Measurements from ENCODE around the gene TMEM82. TPM values are rescaled to one million over a fixed set of nuclear protein-coding genes. Genes with fewer than 3 reads are reported as not detected.

The TMEM82 gene
- polyA plus RNA-seq, 1 donor from 2014 or later, result not detected

- Histone ChIP-seq H3F3A (ENCODE audit: insufficient read depth, low read length, poor library complexity, severe bottlenecking) (no peaks in the 10 kb centered on the region), H3K27me3 (ENCODE audit: insufficient read depth, low read depth, low read length) (peaks cover 3% of the 10 kb centered on the region), H3K36me3 (ENCODE audit: insufficient read depth, low read length) (no peaks in the 10 kb centered on the region), H2AFZ (ENCODE audit: low read depth, low read length) (no peak overlapping the region), H3K9ac (ENCODE audit: low read length) (no peak overlapping the region), H3K27ac (ENCODE audit: low read length) (no peak overlapping the region), H3K9me3 (ENCODE audit: low read length) (no peaks in the 10 kb centered on the region), H4K20me1 (ENCODE audit: insufficient read depth) (no peaks in the 10 kb centered on the region), H3K4me2 (ENCODE audit: low read length) (no peak overlapping the region), H3K79me2 (replicated peaks; ENCODE audit: insufficient read depth, low read length) (peaks cover 2% of the 10 kb centered on the region), H3K4me3 (ENCODE audit: low read length) (no peak overlapping the region), H3K9me2 (ENCODE audit: insufficient read depth, low read length) (no peaks in the 10 kb centered on the region)
- no peak for TF ChIP-seq MXI1 (conservative IDR thresholded peaks at IDR 0.05; ENCODE audit: poor library complexity, severe bottlenecking)
- TF ChIP-seq EZH2 (IDR thresholded peaks at IDR 0.05; ENCODE audit: borderline replicate concordance, insufficient read depth, low read length, poor library complexity, severe bottlenecking), result no peak
- no peak for TF ChIP-seq EP300 (conservative IDR thresholded peaks at IDR 0.05; ENCODE audit: poor library complexity, severe bottlenecking)
- TF ChIP-seq REST (IDR thresholded peaks at IDR 0.05; ENCODE audit: borderline replicate concordance), result no peak
- no peak for TF ChIP-seq SMC3 (conservative IDR thresholded peaks at IDR 0.05; ENCODE audit: poor library complexity)
- no peak for TF ChIP-seq TAF1 (IDR thresholded peaks at IDR 0.05; ENCODE audit: low read depth)
- TF ChIP-seq, protein P1, sequence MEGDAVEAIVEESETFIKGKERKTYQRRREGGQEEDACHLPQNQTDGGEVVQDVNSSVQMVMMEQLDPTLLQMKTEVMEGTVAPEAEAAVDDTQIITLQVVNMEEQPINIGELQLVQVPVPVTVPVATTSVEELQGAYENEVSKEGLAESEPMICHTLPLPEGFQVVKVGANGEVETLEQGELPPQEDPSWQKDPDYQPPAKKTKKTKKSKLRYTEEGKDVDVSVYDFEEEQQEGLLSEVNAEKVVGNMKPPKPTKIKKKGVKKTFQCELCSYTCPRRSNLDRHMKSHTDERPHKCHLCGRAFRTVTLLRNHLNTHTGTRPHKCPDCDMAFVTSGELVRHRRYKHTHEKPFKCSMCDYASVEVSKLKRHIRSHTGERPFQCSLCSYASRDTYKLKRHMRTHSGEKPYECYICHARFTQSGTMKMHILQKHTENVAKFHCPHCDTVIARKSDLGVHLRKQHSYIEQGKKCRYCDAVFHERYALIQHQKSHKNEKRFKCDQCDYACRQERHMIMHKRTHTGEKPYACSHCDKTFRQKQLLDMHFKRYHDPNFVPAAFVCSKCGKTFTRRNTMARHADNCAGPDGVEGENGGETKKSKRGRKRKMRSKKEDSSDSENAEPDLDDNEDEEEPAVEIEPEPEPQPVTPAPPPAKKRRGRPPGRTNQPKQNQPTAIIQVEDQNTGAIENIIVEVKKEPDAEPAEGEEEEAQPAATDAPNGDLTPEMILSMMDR (IDR thresholded peaks at IDR 0.05; ENCODE audit: poor library complexity, severe bottlenecking), result no peak
- no peak for TF ChIP-seq RAD21 (conservative IDR thresholded peaks at IDR 0.05)
- TF ChIP-seq POLR2AphosphoS5 (IDR thresholded peaks at IDR 0.05), result no peak
Observed at GRCh38 chr1:15764269-15764764, 22.0 kb downstream of the TMEM82 start.

DNA sequence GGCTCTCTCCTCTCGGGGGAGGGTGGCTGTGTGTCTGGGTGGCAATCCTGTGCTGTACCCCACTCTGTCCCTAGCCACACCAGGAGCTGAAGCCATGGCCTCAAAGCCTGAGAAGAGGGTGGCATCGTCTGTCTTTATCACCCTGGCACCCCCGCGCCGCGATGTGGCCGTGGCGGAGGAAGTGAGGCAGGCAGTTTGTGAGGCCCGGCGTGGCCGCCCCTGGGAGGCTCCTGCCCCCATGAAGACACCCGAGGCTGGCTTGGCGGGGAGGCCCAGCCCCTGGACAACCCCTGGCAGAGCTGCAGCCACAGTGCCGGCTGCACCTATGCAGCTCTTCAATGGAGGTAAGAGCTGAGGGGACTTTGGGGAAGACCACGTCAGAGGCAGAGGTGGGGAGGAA lies 22.6 kb downstream of the TMEM82 start:
- Histone ChIP-seq H3K79me2 (replicated peaks; ENCODE audit: insufficient read depth, low read length) (no peaks in the 10 kb centered on the region), H3K36me3 (ENCODE audit: insufficient read depth, low read length) (no peaks in the 10 kb centered on the region), H4K20me1 (ENCODE audit: insufficient read depth) (no peaks in the 10 kb centered on the region), H3K27me3 (ENCODE audit: insufficient read depth, low read depth, low read length) (no peaks in the 10 kb centered on the region), H2AFZ (ENCODE audit: low read depth, low read length) (no peak overlapping the region), H3K27ac (ENCODE audit: low read length) (no peak overlapping the region), H3K9me2 (ENCODE audit: insufficient read depth, low read length) (no peaks in the 10 kb centered on the region), H3F3A (ENCODE audit: insufficient read depth, low read length, poor library complexity, severe bottlenecking) (no peaks in the 10 kb centered on the region), H3K9me3 (ENCODE audit: low read length) (no peaks in the 10 kb centered on the region), H3K4me2 (ENCODE audit: low read length) (no peak overlapping the region), H3K9ac (ENCODE audit: low read length) (no peak overlapping the region), H3K4me3 (ENCODE audit: low read length) (no peak overlapping the region)
- TF ChIP-seq REST (IDR thresholded peaks at IDR 0.05; ENCODE audit: borderline replicate concordance) (no peak), RAD21 (conservative IDR thresholded peaks at IDR 0.05) (no peak), EP300 (conservative IDR thresholded peaks at IDR 0.05; ENCODE audit: poor library complexity, severe bottlenecking) (no peak), POLR2AphosphoS5 (IDR thresholded peaks at IDR 0.05) (no peak), SMC3 (conservative IDR thresholded peaks at IDR 0.05; ENCODE audit: poor library complexity) (no peak), MXI1 (conservative IDR thresholded peaks at IDR 0.05; ENCODE audit: poor library complexity, severe bottlenecking) (no peak), TAF1 (IDR thresholded peaks at IDR 0.05; ENCODE audit: low read depth) (no peak), EZH2 (IDR thresholded peaks at IDR 0.05; ENCODE audit: borderline replicate concordance, insufficient read depth, low read length, poor library complexity, severe bottlenecking) (no peak)
- TF ChIP-seq, protein P1 (IDR thresholded peaks at IDR 0.05; ENCODE audit: poor library complexity, severe bottlenecking), result no peak
